Caco-2 (cell line): Measurements from ENCODE around the gene PPARG. TPM values are rescaled to one million over a fixed set of nuclear protein-coding genes. Genes with fewer than 3 reads are reported as not detected.

Experiments
- BruUV-seq: library from RNA; stranded (reverse); fragments of 400-500 nt; replicated peaks from 2 replicates; lab custom pipeline; 2021; lab: Mats Ljungman, UMichigan
- CTCF ChIA-PET: fragments of 300-600 bp; sonication (Branson Sonifier 250); formaldehyde crosslinking; loops from one replicate; lab custom pipeline; 2022; ENCODE audit warnings: antibody characterized with exemption; lab: Charles Lee
- POLR2A ChIA-PET: fragments of 300-600 bp; sonication (Branson Sonifier 250); formaldehyde crosslinking; loops from one replicate; lab custom pipeline; 2022; ENCODE audit warnings: antibody characterized with exemption; lab: Charles Lee
- DNase-seq, 2 experiments: peaks; one replicate each; pipeline versions ENCODE4 v3.0.0 to v3.0.0-alpha.2; 2020 to 2022
- H3K27me3 ChIP-seq: replicated peaks from 2 replicates; pipeline ENCODE4 v1.6.0; 2011; ENCODE audit warnings: low read length; ENCODE audit not compliant: control insufficient read depth, insufficient read depth
- H3K36me3 ChIP-seq: 2 replicates; pipeline ENCODE4 v1.5.1; 2011; ENCODE audit warnings: low read length; ENCODE audit not compliant: control insufficient read depth, insufficient read depth
- H3K4me1 ChIP-seq: fragments of 250-450 bp; sonication (Bioruptor Pico); 2 replicates; pipeline ENCODE4 v1.5.1; 2020; ENCODE audit warnings: mild to moderate bottlenecking
- H3K4me3 ChIP-seq: 2 replicates; pipeline ENCODE4 v1.5.1; 2011; ENCODE audit warnings: low read depth, mild to moderate bottlenecking, control low read depth, low read length
- H3K9me3 ChIP-seq: fragments of 250-450 bp; sonication (Bioruptor Pico); 2 replicates; pipeline ENCODE4 v1.5.1; 2020; ENCODE audit warnings: mild to moderate bottlenecking, moderate library complexity
- H3K27ac Mint-ChIP-seq: one replicate; pipeline ENCODE4 v1.8.0; 2022; ENCODE audit warnings: mixed read lengths; ENCODE audit not compliant: unreplicated experiment
- H3K27me3 Mint-ChIP-seq: one replicate; pipeline ENCODE4 v1.8.0; 2022; ENCODE audit warnings: mixed read lengths; ENCODE audit not compliant: insufficient read depth, unreplicated experiment
- H3K36me3 Mint-ChIP-seq: one replicate; pipeline ENCODE4 v1.8.0; 2022; ENCODE audit warnings: mild to moderate bottlenecking, mixed read lengths; ENCODE audit not compliant: insufficient read depth, unreplicated experiment
- H3K4me1 Mint-ChIP-seq: one replicate; pipeline ENCODE4 v1.8.0; 2022; ENCODE audit warnings: low read depth, mixed read lengths; ENCODE audit not compliant: unreplicated experiment
- H3K4me3 Mint-ChIP-seq: one replicate; pipeline ENCODE4 v1.8.0; 2022; ENCODE audit warnings: mild to moderate bottlenecking, moderate library complexity, mixed read lengths; ENCODE audit not compliant: unreplicated experiment
- H3K9me3 Mint-ChIP-seq: one replicate; pipeline ENCODE4 v1.8.0; 2022; ENCODE audit warnings: mixed read lengths; ENCODE audit not compliant: unreplicated experiment
- intact Hi-C: fragments of 100-400 bp; cut with micrococcal nuclease; formaldehyde crosslinking; loops from one replicate; pipeline ENCODE4 v1.10.0; 2022; ENCODE audit not compliant: unreplicated experiment
- total RNA-seq: library from RNA; stranded (reverse); gene quantifications from 2 replicates; pipeline ENCODE4 v1.2.3, GENCODE V29; 2022
- TF ChIP-seq, protein P1 (sequence below), 2 experiments: fragments of 200-600 bp in 1 of 2; IDR thresholded peaks; 1 replicate in 1 of 2; 2 replicates in 1 of 2; pipeline versions ENCODE4 v1.5.1 to v1.8.0; 2011 to 2022; ENCODE audit warnings: antibody characterized with exemption in 1 of 2, control low read depth in 1 of 2, inconsistent platforms in 1 of 2, low read depth in 1 of 2, low read length in 1 of 2, mild to moderate bottlenecking in 1 of 2, moderate library complexity in 1 of 2; ENCODE audit not compliant: insufficient read depth in 1 of 2, severe bottlenecking in 1 of 2, unreplicated experiment in 1 of 2

The PPARG gene
- total RNA-seq, 1 experiment from 2014 or later, result 15.6 TPM

DNA sequence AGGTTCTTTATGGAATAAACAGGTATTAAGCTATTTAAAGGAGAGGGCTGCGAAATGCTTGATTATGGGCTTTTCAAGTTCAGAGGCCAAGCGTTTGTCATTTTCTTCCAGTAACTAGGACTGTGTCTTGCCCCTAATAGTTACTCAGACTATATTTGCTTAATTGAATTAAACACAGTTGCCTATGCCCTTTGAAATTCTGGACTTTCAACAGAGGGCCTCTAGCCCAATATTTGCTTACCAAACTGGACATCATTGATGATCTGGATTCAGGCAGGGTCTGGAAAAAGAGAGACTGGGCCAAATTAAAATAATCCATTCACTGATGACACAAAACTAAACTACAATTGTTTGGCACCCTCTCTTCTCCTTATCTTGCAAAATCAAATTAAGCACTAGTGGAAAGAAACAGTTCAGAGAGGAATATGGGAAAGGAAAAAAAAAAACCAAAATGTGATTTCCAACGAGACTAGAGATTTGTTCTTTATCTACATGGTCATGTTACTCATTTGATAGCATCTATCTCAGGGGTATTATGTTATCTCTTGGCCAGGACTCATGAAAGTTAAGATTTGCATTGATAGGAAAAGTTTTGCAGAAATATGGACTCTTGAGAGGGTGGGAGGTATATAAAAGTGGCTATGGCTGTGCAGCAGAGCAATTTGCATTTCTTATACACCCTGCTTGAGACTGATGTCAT is 120.3 kb downstream of the PPARG start:
- no TSS peak for BruUV-seq
- Histone ChIP-seq H3K4me1 (peaks cover 50% of the 10 kb centered on the region), H3K4me3 (no peak overlapping the region), H3K9me3 (no peaks in the 10 kb centered on the region), H3K36me3 (no peaks in the 10 kb centered on the region), H3K27me3 (no peaks in the 10 kb centered on the region)
- peak overlapping the region; percentile 34 for H3K27ac Mint-ChIP-seq
- intact Hi-C loops, result loop anchor here (5.0 to 10.0 kb wide), 2 partner anchors 77 to 124 kb away; partner anchors contain the start of gene PPARG
- ChIA-PET POLR2A (no interaction called here), CTCF (no interaction called here)
- peak in 1 of 2 experiments; percentile 4 for DNase-seq
- TF ChIP-seq, protein P1, sequence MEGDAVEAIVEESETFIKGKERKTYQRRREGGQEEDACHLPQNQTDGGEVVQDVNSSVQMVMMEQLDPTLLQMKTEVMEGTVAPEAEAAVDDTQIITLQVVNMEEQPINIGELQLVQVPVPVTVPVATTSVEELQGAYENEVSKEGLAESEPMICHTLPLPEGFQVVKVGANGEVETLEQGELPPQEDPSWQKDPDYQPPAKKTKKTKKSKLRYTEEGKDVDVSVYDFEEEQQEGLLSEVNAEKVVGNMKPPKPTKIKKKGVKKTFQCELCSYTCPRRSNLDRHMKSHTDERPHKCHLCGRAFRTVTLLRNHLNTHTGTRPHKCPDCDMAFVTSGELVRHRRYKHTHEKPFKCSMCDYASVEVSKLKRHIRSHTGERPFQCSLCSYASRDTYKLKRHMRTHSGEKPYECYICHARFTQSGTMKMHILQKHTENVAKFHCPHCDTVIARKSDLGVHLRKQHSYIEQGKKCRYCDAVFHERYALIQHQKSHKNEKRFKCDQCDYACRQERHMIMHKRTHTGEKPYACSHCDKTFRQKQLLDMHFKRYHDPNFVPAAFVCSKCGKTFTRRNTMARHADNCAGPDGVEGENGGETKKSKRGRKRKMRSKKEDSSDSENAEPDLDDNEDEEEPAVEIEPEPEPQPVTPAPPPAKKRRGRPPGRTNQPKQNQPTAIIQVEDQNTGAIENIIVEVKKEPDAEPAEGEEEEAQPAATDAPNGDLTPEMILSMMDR (IDR thresholded peaks at IDR 0.05; ENCODE audit: insufficient read depth in 1 of 2, low read depth in 1 of 2, low read length in 1 of 2, severe bottlenecking in 1 of 2, unreplicated experiment in 1 of 2), result no peak
- no peaks in the 10 kb centered on the region for H3K9me3 Mint-ChIP-seq
- peaks cover 13% of the 10 kb centered on the region for H3K36me3 Mint-ChIP-seq
- H3K4me1 Mint-ChIP-seq, result peaks cover 25% of the 10 kb centered on the region
- H3K4me3 Mint-ChIP-seq, result no peak overlapping the region
- no peaks in the 10 kb centered on the region for H3K27me3 Mint-ChIP-seq

DNA sequence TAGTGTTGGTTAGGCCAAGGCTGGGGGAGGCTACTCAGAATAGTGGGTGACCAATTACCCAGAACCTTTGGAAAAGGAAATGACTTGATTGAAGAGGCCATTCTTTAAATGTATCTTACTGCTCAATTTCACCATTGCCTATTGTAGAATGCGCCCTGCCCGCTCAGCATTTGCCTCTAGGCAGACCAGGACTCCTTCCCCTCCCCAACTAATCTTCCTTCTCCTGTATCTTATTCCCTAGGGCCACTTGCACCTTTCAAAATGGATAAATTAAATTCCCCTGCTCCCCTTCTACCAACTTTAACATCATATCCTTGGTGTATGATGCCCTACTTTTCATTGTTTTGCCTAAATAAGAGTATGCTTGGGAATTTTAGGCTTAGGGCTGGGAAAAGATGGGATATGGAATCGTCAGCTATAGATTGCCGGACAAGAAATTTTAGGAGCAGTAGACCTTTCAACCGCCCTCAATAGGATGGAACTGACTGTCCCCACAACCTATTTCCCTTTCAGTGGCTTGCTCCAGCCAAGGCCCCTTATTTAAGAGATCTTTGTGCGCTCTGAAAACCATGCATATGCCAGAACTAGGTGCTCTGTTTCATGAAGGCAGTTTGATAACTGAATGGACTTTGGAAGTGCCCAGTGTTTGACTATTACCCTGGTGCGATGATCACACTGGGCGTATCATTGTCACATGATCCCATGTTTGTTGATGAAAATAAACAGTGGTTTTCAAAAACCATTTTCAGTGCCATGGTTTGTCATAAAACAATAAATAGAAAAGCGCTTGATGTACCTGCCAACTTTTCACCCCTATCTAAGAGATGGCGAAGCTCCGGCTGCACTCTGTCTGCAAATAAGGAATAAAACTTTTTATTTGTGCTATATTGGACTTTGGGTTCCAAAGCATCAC is 121.1 kb downstream of the PPARG start:
- Histone ChIP-seq H3K4me3 (no peak overlapping the region), H3K27me3 (no peaks in the 10 kb centered on the region), H3K9me3 (no peaks in the 10 kb centered on the region), H3K36me3 (no peaks in the 10 kb centered on the region), H3K4me1 (peaks cover 45% of the 10 kb centered on the region)
- H3K4me1 Mint-ChIP-seq, result peaks cover 23% of the 10 kb centered on the region
- ChIA-PET CTCF (no interaction called here), POLR2A (no interaction called here)
- no peaks in the 10 kb centered on the region for H3K27me3 Mint-ChIP-seq
- peaks cover 11% of the 10 kb centered on the region for H3K36me3 Mint-ChIP-seq
- no TSS peak for BruUV-seq
- TF ChIP-seq, protein P1 (IDR thresholded peaks at IDR 0.05; ENCODE audit: insufficient read depth in 1 of 2, low read depth in 1 of 2, low read length in 1 of 2, severe bottlenecking in 1 of 2, unreplicated experiment in 1 of 2), result no peak
- intact Hi-C loops, result loop anchor here (5.0 to 10.0 kb wide), 2 partner anchors 78 to 125 kb away; partner anchors contain the start of gene PPARG
- H3K9me3 Mint-ChIP-seq, result no peaks in the 10 kb centered on the region
- peak overlapping the region; percentile 34 for H3K27ac Mint-ChIP-seq
- DNase-seq, result no peak
- H3K4me3 Mint-ChIP-seq, result no peak overlapping the region

DNA sequence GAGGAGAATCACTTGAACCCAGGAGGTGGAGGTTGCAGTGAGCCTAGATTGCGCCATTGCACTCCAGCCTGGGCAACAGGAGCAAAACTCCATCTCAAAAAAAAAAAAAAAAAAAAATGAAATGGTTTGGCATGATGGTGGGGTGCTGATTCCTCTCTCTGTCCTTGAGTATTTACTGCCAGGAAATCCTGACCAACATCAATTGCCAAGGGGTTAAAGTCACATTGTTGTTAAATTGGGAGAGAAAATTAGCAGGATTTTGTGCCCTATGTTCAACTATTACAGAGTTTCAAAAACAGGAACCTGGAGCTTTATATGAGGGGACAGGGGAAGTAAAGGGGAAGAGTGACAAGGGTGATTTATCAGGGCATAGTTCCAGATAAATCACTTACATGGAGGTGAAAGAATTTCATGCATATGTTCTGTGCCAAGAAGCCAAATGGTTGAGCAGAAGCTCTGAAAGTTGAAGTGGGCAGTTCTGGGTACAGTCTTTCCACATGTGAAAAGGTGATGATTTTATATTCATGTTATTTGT is 124.9 kb downstream of the PPARG start:
- TF ChIP-seq, protein P1 (IDR thresholded peaks at IDR 0.05; ENCODE audit: insufficient read depth in 1 of 2, low read depth in 1 of 2, low read length in 1 of 2, severe bottlenecking in 1 of 2, unreplicated experiment in 1 of 2), result no peak
- Histone ChIP-seq H3K9me3 (no peaks in the 10 kb centered on the region), H3K27me3 (no peaks in the 10 kb centered on the region), H3K4me1 (peaks cover 17% of the 10 kb centered on the region), H3K36me3 (no peaks in the 10 kb centered on the region), H3K4me3 (no peak overlapping the region)
- H3K27ac Mint-ChIP-seq, result no peak overlapping the region
- intact Hi-C loops, result no loop called here
- ChIA-PET CTCF (no interaction called here), POLR2A (no interaction called here)
- BruUV-seq, result no TSS peak
- H3K27me3 Mint-ChIP-seq, result no peaks in the 10 kb centered on the region
- H3K9me3 Mint-ChIP-seq, result no peaks in the 10 kb centered on the region
- no peak for DNase-seq
- H3K36me3 Mint-ChIP-seq, result no peaks in the 10 kb centered on the region
- H3K4me3 Mint-ChIP-seq, result no peak overlapping the region
- peaks cover 11% of the 10 kb centered on the region for H3K4me1 Mint-ChIP-seq
